GM19351 (cell line): ENCODE results near the gene FGD3.
A peak's percentile ranks its signal among the peaks of the same experiment; 100 is the strongest.
"Not testable (repeated sequence)": the region's sequence is repeated elsewhere in the genome, so short reads cannot be mapped to it uniquely, and the experiment has no call there.

Experiments
- ATAC-seq: cut with Tn5 transposase; IDR thresholded peaks from one replicate; pipeline ENCODE4 v1.9.1; 2021; ENCODE audit warnings: mild to moderate bottlenecking, moderate library complexity; ENCODE audit not compliant: unreplicated experiment

Gene FGD3

GRCh38 chr9:92947268-92948037, at the start of gene FGD3:
TSS of gene FGD3 (plus strand) at chr9:92947523. CDS start at chr9:92976257, 28,734 bp downstream.
- no peak for ATAC-seq

- ATAC-seq: not testable (repeated sequence)
These were observed 42.2 kb upstream of the FGD3 start for GRCh38 chr9:92905137-92905536.

- no peak for ATAC-seq
These were observed 35.5 kb upstream of the FGD3 start for GRCh38 chr9:92911511-92912475.

GRCh38 chr9:92917176-92917800, 30.0 kb upstream of the FGD3 start:
- ATAC-seq: no peak

GRCh38 chr9:92920437-92920836, 26.9 kb upstream of the FGD3 start:
- no peak for ATAC-seq

- no peak for ATAC-seq
These were observed 15.7 kb upstream of the FGD3 start for GRCh38 chr9:92931606-92932005.

- ATAC-seq: no peak
These were observed 13.0 kb upstream of the FGD3 start for GRCh38 chr9:92934321-92934720.

- ATAC-seq: no peak
These were observed 9.3 kb upstream of the FGD3 start for GRCh38 chr9:92938025-92938424.

- ATAC-seq: no peak
These were observed 5.5 kb upstream of the FGD3 start for GRCh38 chr9:92941861-92942260.

- no peak for ATAC-seq
These were observed 4.4 kb upstream of the FGD3 start for GRCh38 chr9:92942688-92943616.

GRCh38 chr9:92944921-92945320, 2.4 kb upstream of the FGD3 start:
- no peak for ATAC-seq

GRCh38 chr9:92945796-92946195, 1.5 kb upstream of the FGD3 start:
- no peak for ATAC-seq

- no peak for ATAC-seq
These were observed 763 bp downstream of the FGD3 start for GRCh38 chr9:92948038-92948534.

GRCh38 chr9:92948632-92949031, 1.3 kb downstream of the FGD3 start:
- no peak for ATAC-seq

GRCh38 chr9:92949266-92949982, 2.1 kb downstream of the FGD3 start:
- no peak for ATAC-seq

GRCh38 chr9:92950359-92950955, 3.1 kb downstream of the FGD3 start:
- ATAC-seq: no peak

- ATAC-seq: no peak
These were observed 5.7 kb downstream of the FGD3 start for GRCh38 chr9:92952906-92953610.

GRCh38 chr9:92954049-92954861, 6.9 kb downstream of the FGD3 start:
- ATAC-seq: peak; percentile 51
